Colonic mucosa (tissue), 4 donors: ENCODE data around the gene SLIT3. TPM values are rescaled to one million over a fixed set of nuclear protein-coding genes. Genes with fewer than 3 reads are reported as not detected.

ENCODE experiments used
- DNase-seq: peaks from one replicate; pipeline ENCODE4 v3.0.0-alpha.2; 2020
- H3K27ac ChIP-seq: fragments of 200-600 bp; one replicate; pipeline ENCODE4 v1.8.0; 2021
- H3K27me3 ChIP-seq: fragments of 200-600 bp; one replicate; pipeline ENCODE4 v1.8.0; 2021
- H3K36me3 ChIP-seq: fragments of 200-600 bp; one replicate; pipeline ENCODE4 v1.8.0; 2021
- H3K4me1 ChIP-seq: fragments of 200-600 bp; one replicate; pipeline ENCODE4 v1.8.0; 2021; ENCODE audit warnings: mild to moderate bottlenecking
- H3K4me3 ChIP-seq: fragments of 200-600 bp; one replicate; pipeline ENCODE4 v1.8.0; 2021
- H3K9ac ChIP-seq, 2 donors: one replicate each; pipeline ENCODE4 v1.7.0; 2013; ENCODE audit warnings: control low read depth in 2 of 2, low read depth in 2 of 2, low read length in 2 of 2
- H3K9me3 ChIP-seq: fragments of 200-600 bp; one replicate; pipeline ENCODE4 v1.8.0; 2021
- intact Hi-C: fragments of 100-400 bp; cut with DNase I; formaldehyde crosslinking; loops from one replicate; pipeline ENCODE4 v1.14.1; 2022
- total RNA-seq, 2 donors: library from RNA; stranded (reverse); fragmentation: NEBNext Ultra II Directional in 1 of 2; extraction: Animal tissue kit (Norgen Biotek cat#: 25700) in 1 of 2; gene quantifications; one replicate each; pipeline ENCODE4 v1.2.1, GENCODE V29; 2021
- TF ChIP-seq, protein P1 (sequence below): fragments of 200-600 bp; IDR thresholded peaks from one replicate; pipeline ENCODE4 v1.8.0; 2022; ENCODE audit warnings: antibody characterized with exemption, mild to moderate bottlenecking
- donor health status: healthy.
- donor health status: DM: no; HTN: no; CAD: no.
- donor health status: DM: no; HTN: no; CAD: no.

The SLIT3 gene
- total RNA-seq, 2 donors from 2014 or later, result 3.4 to 7.6 TPM

DNA sequence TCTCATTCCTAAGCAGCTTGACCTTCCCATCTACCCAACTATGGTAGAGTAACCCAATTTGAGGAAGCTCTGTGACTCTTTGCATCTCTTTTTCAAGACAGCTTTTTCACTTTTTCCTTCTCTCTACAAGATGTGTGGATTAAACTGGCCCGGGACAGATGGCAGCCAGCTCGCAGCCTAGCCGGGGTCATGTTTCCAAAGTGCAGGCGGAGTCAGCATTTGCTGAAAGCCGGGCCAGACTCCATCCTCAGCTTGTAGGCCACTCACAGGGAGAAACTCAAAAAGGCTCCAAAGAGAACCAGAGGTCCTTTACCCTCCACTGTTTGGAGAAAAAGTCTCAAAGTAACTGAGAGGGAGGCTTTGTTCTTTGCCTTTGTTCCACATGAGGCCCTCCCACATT is 435.0 kb downstream of the SLIT3 start:
- intact Hi-C loops, result no loop called here
- Histone ChIP-seq H3K36me3 (no peaks in the 10 kb centered on the region), H3K9me3 (no peaks in the 10 kb centered on the region), H3K27me3 (no peaks in the 10 kb centered on the region), H3K4me3 (no peak overlapping the region), H3K4me1 (no peaks in the 10 kb centered on the region), H3K9ac (no peak overlapping the region), H3K27ac (no peak overlapping the region)
- TF ChIP-seq, protein P1, sequence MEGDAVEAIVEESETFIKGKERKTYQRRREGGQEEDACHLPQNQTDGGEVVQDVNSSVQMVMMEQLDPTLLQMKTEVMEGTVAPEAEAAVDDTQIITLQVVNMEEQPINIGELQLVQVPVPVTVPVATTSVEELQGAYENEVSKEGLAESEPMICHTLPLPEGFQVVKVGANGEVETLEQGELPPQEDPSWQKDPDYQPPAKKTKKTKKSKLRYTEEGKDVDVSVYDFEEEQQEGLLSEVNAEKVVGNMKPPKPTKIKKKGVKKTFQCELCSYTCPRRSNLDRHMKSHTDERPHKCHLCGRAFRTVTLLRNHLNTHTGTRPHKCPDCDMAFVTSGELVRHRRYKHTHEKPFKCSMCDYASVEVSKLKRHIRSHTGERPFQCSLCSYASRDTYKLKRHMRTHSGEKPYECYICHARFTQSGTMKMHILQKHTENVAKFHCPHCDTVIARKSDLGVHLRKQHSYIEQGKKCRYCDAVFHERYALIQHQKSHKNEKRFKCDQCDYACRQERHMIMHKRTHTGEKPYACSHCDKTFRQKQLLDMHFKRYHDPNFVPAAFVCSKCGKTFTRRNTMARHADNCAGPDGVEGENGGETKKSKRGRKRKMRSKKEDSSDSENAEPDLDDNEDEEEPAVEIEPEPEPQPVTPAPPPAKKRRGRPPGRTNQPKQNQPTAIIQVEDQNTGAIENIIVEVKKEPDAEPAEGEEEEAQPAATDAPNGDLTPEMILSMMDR, result no peak
- no peak for DNase-seq

DNA sequence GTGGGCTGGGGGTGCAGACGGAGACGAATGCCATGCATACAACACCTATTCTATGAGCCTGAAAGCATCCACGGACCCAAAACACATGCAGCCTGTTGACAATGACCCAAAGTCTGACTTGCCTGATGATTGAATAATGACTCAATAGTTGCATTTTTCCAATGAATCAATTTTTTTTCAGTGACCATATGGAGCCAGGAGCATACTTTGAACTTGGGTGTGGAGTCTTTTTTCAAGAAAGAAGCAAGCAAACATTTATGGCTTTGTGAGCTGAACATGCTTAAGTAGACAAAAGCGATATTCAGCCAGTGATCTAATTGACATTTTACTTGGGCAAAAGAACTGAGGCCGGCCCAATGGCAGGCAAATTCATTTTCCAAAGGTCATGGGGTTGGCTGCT is 437.9 kb downstream of the SLIT3 start:
- Histone ChIP-seq H3K9me3 (no peaks in the 10 kb centered on the region), H3K27ac (no peak overlapping the region), H3K27me3 (no peaks in the 10 kb centered on the region), H3K36me3 (no peaks in the 10 kb centered on the region), H3K4me1 (no peaks in the 10 kb centered on the region), H3K4me3 (no peak overlapping the region), H3K9ac (no peak overlapping the region)
- no peak for DNase-seq
- intact Hi-C loops, result no loop called here
- TF ChIP-seq, protein P1, result no peak

DNA sequence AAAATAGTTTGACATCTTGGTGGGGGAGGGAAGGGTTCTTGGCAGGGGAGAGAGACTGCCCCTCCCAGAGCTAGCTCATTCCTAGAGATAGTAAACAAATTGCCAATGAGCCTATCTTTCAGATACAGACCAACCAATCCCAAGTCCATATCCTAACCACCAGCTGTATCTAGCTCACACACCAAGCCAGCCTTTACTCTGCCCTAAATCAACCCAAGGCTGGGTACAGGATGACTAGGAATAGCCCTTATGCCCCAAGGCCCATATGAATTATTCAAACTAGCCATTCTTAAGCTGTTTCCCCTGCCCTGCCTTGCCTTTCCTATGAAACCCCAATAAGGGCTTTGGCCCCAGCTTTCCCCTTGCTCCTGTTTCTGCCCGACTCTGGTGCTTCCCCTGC is 440.4 kb downstream of the SLIT3 start:
- intact Hi-C loops, result no loop called here
- TF ChIP-seq, protein P1, result no peak
- no peaks in the 10 kb centered on the region for H3K27me3 ChIP-seq

DNA sequence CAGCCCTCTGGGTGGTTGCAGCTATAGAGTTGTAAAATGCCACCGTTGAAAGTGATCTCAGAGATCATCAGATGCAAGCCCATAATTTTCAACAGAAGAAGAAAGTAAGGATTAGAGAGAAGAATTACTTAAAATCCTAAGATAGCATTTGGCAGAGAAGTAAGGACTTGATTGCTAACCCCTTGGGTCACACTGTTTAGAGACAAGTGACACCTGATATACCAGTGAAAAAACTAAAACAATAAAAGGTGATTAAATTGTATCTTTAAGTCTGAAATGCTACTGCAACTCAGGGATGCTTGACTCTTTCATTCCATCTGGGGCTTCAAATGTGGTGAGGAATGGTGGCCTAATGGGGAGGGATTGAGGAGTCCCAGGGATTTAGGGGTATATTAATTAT is 440.9 kb downstream of the SLIT3 start:
- H3K4me3 ChIP-seq, result no peak overlapping the region
- no peaks in the 10 kb centered on the region for H3K27me3 ChIP-seq
- H3K27ac ChIP-seq, result no peak overlapping the region
- H3K36me3 ChIP-seq, result no peaks in the 10 kb centered on the region
- no peaks in the 10 kb centered on the region for H3K9me3 ChIP-seq
- intact Hi-C loops, result no loop called here
- no peaks in the 10 kb centered on the region for H3K4me1 ChIP-seq
- H3K9ac ChIP-seq, result no peak overlapping the region
- TF ChIP-seq, protein P1, result no peak
- DNase-seq, result no peak

More for the DNA sequence above, 440.4 kb downstream of the SLIT3 start:
- H3K36me3 ChIP-seq, result no peaks in the 10 kb centered on the region
- no peak for DNase-seq
- H3K9me3 ChIP-seq, result no peaks in the 10 kb centered on the region
- H3K27ac ChIP-seq, result no peak overlapping the region
- no peaks in the 10 kb centered on the region for H3K4me1 ChIP-seq
- no peak overlapping the region for H3K9ac ChIP-seq
- H3K4me3 ChIP-seq, result no peak overlapping the region

DNA sequence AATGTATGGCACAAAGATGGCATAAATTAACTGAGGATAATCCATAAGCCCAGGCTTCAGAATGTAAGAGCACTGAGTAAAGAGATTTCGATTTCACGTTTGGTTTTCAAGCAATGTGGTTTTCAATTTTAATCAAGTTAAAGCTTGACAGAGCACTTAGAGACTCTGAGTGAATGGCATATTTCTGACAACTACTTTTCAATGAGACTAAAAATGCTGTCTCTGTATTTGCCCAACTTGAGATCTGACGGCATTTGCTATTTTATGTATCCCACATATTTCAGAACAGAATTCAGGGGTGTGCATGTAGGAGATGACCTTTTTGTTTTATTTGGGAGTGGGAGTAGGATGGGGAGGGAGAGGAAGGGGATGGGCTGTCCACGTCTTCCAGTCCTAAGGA is 441.5 kb downstream of the SLIT3 start:
- TF ChIP-seq, protein P1, result no peak
- Histone ChIP-seq H3K4me3 (no peak overlapping the region), H3K4me1 (no peaks in the 10 kb centered on the region), H3K36me3 (no peaks in the 10 kb centered on the region), H3K9me3 (no peaks in the 10 kb centered on the region), H3K27ac (no peak overlapping the region), H3K9ac (no peak overlapping the region), H3K27me3 (no peaks in the 10 kb centered on the region)
- intact Hi-C loops, result no loop called here
- no peak for DNase-seq

DNA sequence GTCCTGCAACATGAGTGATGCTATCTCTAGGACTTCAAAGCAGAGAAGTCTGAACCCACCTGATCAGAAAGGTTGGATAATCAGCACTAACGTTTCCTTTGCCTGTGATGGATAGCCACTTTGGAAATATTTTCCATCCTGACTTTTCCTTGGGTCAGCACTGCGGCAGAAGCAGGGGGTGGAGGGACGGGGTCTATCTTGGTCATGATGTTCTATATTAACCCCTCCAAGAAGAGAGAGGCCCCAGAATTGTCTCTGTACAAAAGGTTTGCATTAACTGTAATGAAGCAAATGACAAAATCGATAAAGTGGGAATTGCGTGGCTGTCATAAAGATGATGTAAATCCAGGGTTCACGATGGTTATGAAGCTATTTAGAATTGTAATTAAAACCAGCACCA is 441.9 kb downstream of the SLIT3 start:
- DNase-seq, result no peak
- no peak overlapping the region for H3K9ac ChIP-seq
- H3K4me1 ChIP-seq, result no peaks in the 10 kb centered on the region
- H3K9me3 ChIP-seq, result no peaks in the 10 kb centered on the region
- no peaks in the 10 kb centered on the region for H3K27me3 ChIP-seq
- H3K4me3 ChIP-seq, result no peak overlapping the region
- H3K27ac ChIP-seq, result no peak overlapping the region
- no peaks in the 10 kb centered on the region for H3K36me3 ChIP-seq
- TF ChIP-seq, protein P1, result no peak
- intact Hi-C loops, result no loop called here
